Astrocyte (in vitro differentiated cells and primary cell): ENCODE data around the gene PUSL1. TPM values are rescaled to one million over a fixed set of nuclear protein-coding genes. Genes with fewer than 3 reads are reported as not detected.

Experiments used
- DNase-seq: peaks from one replicate; pipeline ENCODE4 v3.0.0-alpha.2; 2010; ENCODE audit warnings: low read depth
- FAIRE-seq: peaks from 2 replicates; lab custom pipeline; 2011; peaks lifted over from hg19 to GRCh38; lab: Jason Lieb, UNC
- H2AFZ ChIP-seq: 2 replicates; pipeline ENCODE4 v1.6.0; 2012; ENCODE audit warnings: low read depth, low read length, inconsistent platforms
- H3K27ac ChIP-seq: 2 replicates; pipeline ENCODE4 v1.5.1; 2011; ENCODE audit warnings: low read depth, low read length, inconsistent platforms
- H3K27me3 ChIP-seq: 2 replicates; pipeline ENCODE4 v1.6.0; 2011; ENCODE audit warnings: low read length, inconsistent platforms; ENCODE audit not compliant: insufficient read depth
- H3K36me3 ChIP-seq: 2 replicates; pipeline ENCODE4 v1.5.1; 2011; ENCODE audit warnings: low read length, inconsistent platforms; ENCODE audit not compliant: insufficient read depth
- H3K4me1 ChIP-seq: 2 replicates; pipeline ENCODE4 v1.5.1; 2011; ENCODE audit warnings: low read length, inconsistent platforms; ENCODE audit not compliant: insufficient read depth
- H3K4me2 ChIP-seq: 2 replicates; pipeline ENCODE4 v1.6.0; 2012; ENCODE audit warnings: low read length, inconsistent platforms
- H3K4me3 ChIP-seq: 2 replicates; pipeline ENCODE4 v1.5.1; 2011; ENCODE audit warnings: low read depth, mild to moderate bottlenecking, low read length, inconsistent platforms; ENCODE audit not compliant: insufficient read depth
- H3K79me2 ChIP-seq: 2 replicates; pipeline ENCODE4 v1.6.0; 2012; ENCODE audit warnings: mild to moderate bottlenecking, low read length, inconsistent platforms; ENCODE audit not compliant: insufficient read depth
- H3K9ac ChIP-seq: 2 replicates; pipeline ENCODE4 v1.6.0; 2012; ENCODE audit warnings: mild to moderate bottlenecking, low read length, inconsistent platforms
- H3K9me3 ChIP-seq: 2 replicates; pipeline ENCODE4 v1.5.1; 2012; ENCODE audit warnings: low read depth, mild to moderate bottlenecking, low read length, inconsistent platforms; ENCODE audit not compliant: insufficient read depth
- H4K20me1 ChIP-seq: 2 replicates; pipeline ENCODE4 v1.6.0; 2012; ENCODE audit warnings: low read length, inconsistent platforms; ENCODE audit not compliant: insufficient read depth
- H3K27ac Mint-ChIP-seq: one replicate; pipeline ENCODE4 v1.8.0; 2021; ENCODE audit warnings: mild to moderate bottlenecking, mixed read lengths; ENCODE audit not compliant: unreplicated experiment
- H3K27me3 Mint-ChIP-seq: one replicate; pipeline ENCODE4 v1.8.0; 2021; ENCODE audit warnings: low read depth, mixed read lengths; ENCODE audit not compliant: unreplicated experiment
- H3K36me3 Mint-ChIP-seq: one replicate; pipeline ENCODE4 v1.8.0; 2021; ENCODE audit warnings: low read depth, mixed read lengths; ENCODE audit not compliant: unreplicated experiment
- H3K4me1 Mint-ChIP-seq: one replicate; pipeline ENCODE4 v1.8.0; 2021; ENCODE audit warnings: low read depth, mixed read lengths; ENCODE audit not compliant: unreplicated experiment
- H3K4me3 Mint-ChIP-seq: one replicate; pipeline ENCODE4 v1.8.0; 2021; ENCODE audit warnings: mild to moderate bottlenecking, moderate library complexity, mixed read lengths; ENCODE audit not compliant: unreplicated experiment
- H3K9me3 Mint-ChIP-seq: one replicate; pipeline ENCODE4 v1.8.0; 2021; ENCODE audit warnings: mild to moderate bottlenecking, mixed read lengths; ENCODE audit not compliant: unreplicated experiment
- EZH2 ChIP-seq: IDR thresholded peaks from 2 replicates; pipeline ENCODE4 v1.6.1; 2012; ENCODE audit warnings: mild to moderate bottlenecking, low read length, inconsistent platforms; ENCODE audit not compliant: insufficient read depth
- total RNA-seq: library from RNA; stranded (reverse); gene quantifications from 2 replicates; pipeline ENCODE4 v1.2.1, GENCODE V29; 2021
- TF ChIP-seq, protein P1 (sequence below): IDR thresholded peaks from 2 replicates; pipeline ENCODE4 v1.5.1; 2011; ENCODE audit warnings: low read depth, mild to moderate bottlenecking, inconsistent platforms, low read length, moderate library complexity; ENCODE audit not compliant: insufficient read depth

PUSL1 gene
- total RNA-seq, 1 donor from 2014 or later: 29.4 TPM

- Histone ChIP-seq H3K9ac (peak within 1 kb of the TSS; percentile 99), H3K4me3 (peak within 1 kb of the TSS; percentile 88), H3K9me3 (no peaks in the 10 kb centered on the region), H2AFZ (peak within 1 kb of the TSS; percentile 91), H3K4me2 (peak within 1 kb of the TSS; percentile 99), H3K27me3 (no peaks in the 10 kb centered on the region), H3K36me3 (no peaks in the 10 kb centered on the region), H3K27ac (peak within 1 kb of the TSS; percentile 90), H4K20me1 (peaks cover 38% of the 10 kb centered on the region), H3K4me1 (peaks cover 40% of the 10 kb centered on the region), H3K79me2 (peaks cover 49% of the 10 kb centered on the region)
- Mint-ChIP-seq H3K36me3 (peaks cover 6% of the 10 kb centered on the region), H3K27ac (peak within 1 kb of the TSS; percentile 93), H3K4me1 (peaks cover 35% of the 10 kb centered on the region), H3K27me3 (no peaks in the 10 kb centered on the region), H3K9me3 (no peaks in the 10 kb centered on the region), H3K4me3 (peak within 1 kb of the TSS; percentile 93)
- FAIRE-seq (no peak), DNase-seq (peak; percentile 82)
- TF ChIP-seq, protein P1, sequence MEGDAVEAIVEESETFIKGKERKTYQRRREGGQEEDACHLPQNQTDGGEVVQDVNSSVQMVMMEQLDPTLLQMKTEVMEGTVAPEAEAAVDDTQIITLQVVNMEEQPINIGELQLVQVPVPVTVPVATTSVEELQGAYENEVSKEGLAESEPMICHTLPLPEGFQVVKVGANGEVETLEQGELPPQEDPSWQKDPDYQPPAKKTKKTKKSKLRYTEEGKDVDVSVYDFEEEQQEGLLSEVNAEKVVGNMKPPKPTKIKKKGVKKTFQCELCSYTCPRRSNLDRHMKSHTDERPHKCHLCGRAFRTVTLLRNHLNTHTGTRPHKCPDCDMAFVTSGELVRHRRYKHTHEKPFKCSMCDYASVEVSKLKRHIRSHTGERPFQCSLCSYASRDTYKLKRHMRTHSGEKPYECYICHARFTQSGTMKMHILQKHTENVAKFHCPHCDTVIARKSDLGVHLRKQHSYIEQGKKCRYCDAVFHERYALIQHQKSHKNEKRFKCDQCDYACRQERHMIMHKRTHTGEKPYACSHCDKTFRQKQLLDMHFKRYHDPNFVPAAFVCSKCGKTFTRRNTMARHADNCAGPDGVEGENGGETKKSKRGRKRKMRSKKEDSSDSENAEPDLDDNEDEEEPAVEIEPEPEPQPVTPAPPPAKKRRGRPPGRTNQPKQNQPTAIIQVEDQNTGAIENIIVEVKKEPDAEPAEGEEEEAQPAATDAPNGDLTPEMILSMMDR: no peak
- no peak for TF ChIP-seq EZH2
Measured at GRCh38 chr1:1273512-1274298, 34.7 kb upstream of the PUSL1 start, which contains the start of gene UBE2J2. Gene UBE2J2 (minus strand): TSS chr1:1273854. CDS start chr1:1267992, 5,862 bp downstream.

GRCh38 chr1:1274299-1274930, 34.0 kb upstream of the PUSL1 start:
- H3K27me3 Mint-ChIP-seq: no peaks in the 10 kb centered on the region
- FAIRE-seq (no peak), DNase-seq (no peak)
- H3K27me3 ChIP-seq: no peaks in the 10 kb centered on the region
- no peaks in the 10 kb centered on the region for H3K9me3 ChIP-seq
- H3K9me3 Mint-ChIP-seq: no peaks in the 10 kb centered on the region
- H3K4me1 Mint-ChIP-seq: peaks cover 35% of the 10 kb centered on the region
- no peaks in the 10 kb centered on the region for H3K36me3 ChIP-seq
- peak overlapping the region; percentile 65 for H3K4me3 ChIP-seq
- peak overlapping the region; percentile 91 for H2AFZ ChIP-seq
- peaks cover 40% of the 10 kb centered on the region for H3K4me1 ChIP-seq
- peak overlapping the region; percentile 83 for H3K27ac ChIP-seq
- no peak for TF ChIP-seq EZH2
- TF ChIP-seq, protein P1: no peak
- H3K36me3 Mint-ChIP-seq: peaks cover 6% of the 10 kb centered on the region
- H4K20me1 ChIP-seq: peaks cover 36% of the 10 kb centered on the region
- H3K9ac ChIP-seq: peak overlapping the region; percentile 88
- H3K4me2 ChIP-seq: peak overlapping the region; percentile 94
- H3K4me3 Mint-ChIP-seq: peak overlapping the region; percentile 74
- peaks cover 42% of the 10 kb centered on the region for H3K79me2 ChIP-seq
- H3K27ac Mint-ChIP-seq: peak overlapping the region; percentile 69
